Panc1 (cell line): ENCODE measurements around the gene RHOU. TPM values are rescaled to one million over a fixed set of nuclear protein-coding genes. Genes with fewer than 3 reads are reported as not detected.

Experiments used
- ATAC-seq: fragments of 200-7000 bp; cut with Tn5 transposase; 2 replicates; pipeline ENCODE4 v1.9.1; 2020; ENCODE audit warnings: mild to moderate bottlenecking, moderate library complexity
- BruUV-seq: library from RNA; stranded (reverse); fragments of 400-500 nt; replicated peaks from 2 replicates; lab custom pipeline; 2021; lab: Mats Ljungman, UMichigan
- CTCF ChIA-PET: fragments of 300-600 bp; sonication (Branson Sonifier 250); formaldehyde crosslinking; loops from one replicate; lab custom pipeline; 2022; ENCODE audit warnings: antibody characterized with exemption; lab: Charles Lee
- POLR2A ChIA-PET: fragments of 300-600 bp; sonication (Branson Sonifier 250); formaldehyde crosslinking; loops from one replicate; lab custom pipeline; 2022; ENCODE audit warnings: antibody characterized with exemption; lab: Charles Lee
- DNase-seq: peaks from one replicate; pipeline ENCODE4 v3.0.0-alpha.2; 2010; ENCODE audit warnings: low read depth, low spot score
- H3K27ac ChIP-seq: 2 replicates; pipeline ENCODE4 v1.5.1; 2011; ENCODE audit warnings: mild to moderate bottlenecking, low read length, inconsistent platforms
- H3K27me3 ChIP-seq: fragments of 200-500 bp; sonication (Bioruptor generic); 2 replicates; pipeline ENCODE4 v1.6.0; 2014; ENCODE audit warnings: low read length, inconsistent platforms; ENCODE audit not compliant: control insufficient read depth, insufficient read depth
- H3K36me3 ChIP-seq: fragments of 200-500 bp; sonication (Bioruptor generic); 2 replicates; pipeline ENCODE4 v1.5.1; 2014; ENCODE audit warnings: inconsistent platforms, mild to moderate bottlenecking, low read length, moderate library complexity; ENCODE audit not compliant: control insufficient read depth, insufficient read depth
- H3K4me1 ChIP-seq: 2 replicates; pipeline ENCODE4 v1.5.1; 2011; ENCODE audit warnings: inconsistent platforms, mild to moderate bottlenecking, low read length, moderate library complexity; ENCODE audit not compliant: control insufficient read depth, insufficient read depth
- H3K4me3 ChIP-seq, 2 experiments: 2 replicates each; pipeline ENCODE4 v1.5.1; 2011 to 2012; ENCODE audit warnings: low read depth in 2 of 2, low read length in 2 of 2, mild to moderate bottlenecking in 2 of 2, inconsistent platforms in 1 of 2, moderate library complexity in 1 of 2
- H3K9me3 ChIP-seq: fragments of 200-500 bp; sonication (Bioruptor generic); 2 replicates; pipeline ENCODE4 v1.5.1; 2014; ENCODE audit warnings: low read depth, mild to moderate bottlenecking, inconsistent platforms, low read length, moderate library complexity; ENCODE audit not compliant: control insufficient read depth, insufficient read depth
- CTCF ChIP-seq: fragments of 450-650 bp; IDR thresholded peaks from 2 replicates; pipeline ENCODE4 v1.5.1; 2017; ENCODE audit warnings: mild to moderate bottlenecking
- POLR2AphosphoS5 ChIP-seq: IDR thresholded peaks from 2 replicates; pipeline ENCODE4 v1.6.1; 2012; ENCODE audit warnings: mild to moderate bottlenecking, low read depth, low read length, moderate library complexity
- REST ChIP-seq, 2 experiments: IDR thresholded peaks; 2 replicates each; pipeline ENCODE4 v1.6.1; 2011 to 2012; ENCODE audit warnings: low read depth in 2 of 2, control low read depth in 1 of 2, low read length in 1 of 2, mild to moderate bottlenecking in 1 of 2, moderate library complexity in 1 of 2; ENCODE audit not compliant: insufficient read depth in 1 of 2
- SIN3A ChIP-seq: IDR thresholded peaks from 2 replicates; pipeline ENCODE4 v1.6.1; 2012; ENCODE audit warnings: low read depth, mild to moderate bottlenecking, low read length, moderate library complexity, borderline replicate concordance; ENCODE audit not compliant: insufficient read depth
- TCF7L2 ChIP-seq: IDR thresholded peaks from 2 replicates; pipeline ENCODE4 v1.6.1; 2011; ENCODE audit warnings: mild to moderate bottlenecking, low read depth, low read length, inconsistent platforms
- in situ Hi-C: cut with HindIII; loops from 2 replicates; pipeline ENCODE4 v1.10.0; 2016; ENCODE audit warnings: low sequenced_read_pairs, low pct_unique_long_range_greater_than_20kb
- intact Hi-C: fragments of 100-400 bp; cut with micrococcal nuclease; formaldehyde crosslinking; loops from one replicate; pipeline ENCODE4 v1.10.0; 2022; ENCODE audit not compliant: unreplicated experiment
- total RNA-seq: library from RNA; stranded (reverse); gene quantifications from one replicate; pipeline ENCODE4 v1.2.1, GENCODE V29; 2021; ENCODE audit not compliant: unreplicated experiment

Gene RHOU
- total RNA-seq, 1 experiment from 2014 or later: 9.2 TPM

DNA sequence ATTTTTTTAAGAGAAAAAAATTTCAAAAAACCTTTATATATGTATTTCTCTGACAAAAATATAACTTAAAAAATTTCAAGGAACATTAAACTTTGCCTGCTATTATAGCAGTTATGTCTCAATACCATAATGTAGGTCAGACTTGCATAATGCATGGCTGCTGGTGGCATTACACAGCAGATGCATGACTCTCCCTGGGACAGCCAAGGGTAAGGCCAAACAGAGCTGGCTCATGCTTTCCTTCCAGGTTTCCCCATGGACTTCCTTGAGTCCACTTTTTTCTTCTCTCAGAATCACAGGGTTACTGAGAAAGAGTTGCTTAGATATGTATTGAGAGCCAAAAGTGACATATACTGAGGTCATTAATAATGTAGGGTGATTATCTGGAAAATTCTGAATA, 43.7 kb downstream of the RHOU start:
- POLR2A ChIA-PET: no interaction called here
- no peak for TF ChIP-seq TCF7L2
- no peak for TF ChIP-seq CTCF
- TF ChIP-seq SIN3A: no peak
- TF ChIP-seq POLR2AphosphoS5: no peak
- TF ChIP-seq REST (IDR thresholded peaks at IDR 0.05; ENCODE audit: insufficient read depth in 1 of 2, low read depth in 2 of 2, low read length in 1 of 2): no peak
- Histone ChIP-seq H3K9me3 (no peaks in the 10 kb centered on the region), H3K27ac (no peak overlapping the region), H3K36me3 (no peaks in the 10 kb centered on the region), H3K4me3 (no peak overlapping the region), H3K27me3 (no peaks in the 10 kb centered on the region), H3K4me1 (no peaks in the 10 kb centered on the region)
- DNase-seq (no peak), ATAC-seq (no peak)
- CTCF ChIA-PET: no interaction called here
- intact Hi-C loops (no loop called here), in situ Hi-C loops (no loop called here)
- no TSS peak for BruUV-seq

DNA sequence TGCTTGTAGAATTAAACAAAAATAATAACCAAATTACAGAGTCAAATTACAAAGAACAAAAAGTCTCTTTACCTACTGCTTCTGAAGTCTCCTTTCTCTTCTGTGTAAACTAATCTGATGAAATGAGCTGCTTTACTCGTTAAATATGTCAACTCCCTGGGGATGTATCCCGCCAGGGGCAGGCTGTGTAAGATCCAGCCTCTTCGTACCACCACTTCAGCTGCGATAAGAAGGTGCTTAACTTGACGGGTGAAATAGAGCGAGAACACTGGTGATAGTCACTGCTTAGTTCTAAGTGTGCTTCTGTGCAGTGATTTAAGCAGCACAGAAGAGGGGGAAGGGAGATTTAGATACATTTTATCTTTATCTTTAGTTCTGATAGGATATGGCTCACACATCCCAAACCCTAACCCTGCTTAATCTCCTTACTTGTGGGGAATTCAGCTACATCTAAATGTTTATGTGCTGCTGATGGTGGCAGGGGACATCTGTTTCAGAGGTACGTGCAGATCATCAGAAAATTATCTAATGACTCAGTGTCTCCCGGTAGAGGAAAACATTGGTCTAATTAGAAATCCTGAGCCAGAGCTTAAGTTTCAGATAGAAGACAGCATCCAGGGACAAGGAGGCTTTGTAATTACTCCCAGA, 46.0 kb downstream of the RHOU start:
- Histone ChIP-seq H3K27me3 (no peaks in the 10 kb centered on the region), H3K27ac (no peak overlapping the region), H3K36me3 (no peaks in the 10 kb centered on the region), H3K4me1 (no peaks in the 10 kb centered on the region), H3K9me3 (no peaks in the 10 kb centered on the region), H3K4me3 (no peak overlapping the region)
- TF ChIP-seq TCF7L2 (no peak), POLR2AphosphoS5 (no peak), CTCF (no peak), REST (IDR thresholded peaks at IDR 0.05; ENCODE audit: insufficient read depth in 1 of 2, low read depth in 2 of 2, low read length in 1 of 2) (no peak), SIN3A (no peak)
- BruUV-seq: no TSS peak
- no peak for DNase-seq
- POLR2A ChIA-PET: interaction anchor here (0.6 kb wide), 1 partner anchor 46 kb away, joined by 3 read pairs; the partner anchor contains the start of gene RHOU
- CTCF ChIA-PET: no interaction called here
- in situ Hi-C loops (no loop called here), intact Hi-C loops (no loop called here)
- no peak for ATAC-seq
